Measurements from ENCODE around the gene EHD3. TPM values are rescaled to one million over a fixed set of nuclear protein-coding genes. Genes with fewer than 3 reads are reported as not detected.

The EHD3 gene
- total RNA-seq, 1 experiment from 2014 or later, result not detected

DNA sequence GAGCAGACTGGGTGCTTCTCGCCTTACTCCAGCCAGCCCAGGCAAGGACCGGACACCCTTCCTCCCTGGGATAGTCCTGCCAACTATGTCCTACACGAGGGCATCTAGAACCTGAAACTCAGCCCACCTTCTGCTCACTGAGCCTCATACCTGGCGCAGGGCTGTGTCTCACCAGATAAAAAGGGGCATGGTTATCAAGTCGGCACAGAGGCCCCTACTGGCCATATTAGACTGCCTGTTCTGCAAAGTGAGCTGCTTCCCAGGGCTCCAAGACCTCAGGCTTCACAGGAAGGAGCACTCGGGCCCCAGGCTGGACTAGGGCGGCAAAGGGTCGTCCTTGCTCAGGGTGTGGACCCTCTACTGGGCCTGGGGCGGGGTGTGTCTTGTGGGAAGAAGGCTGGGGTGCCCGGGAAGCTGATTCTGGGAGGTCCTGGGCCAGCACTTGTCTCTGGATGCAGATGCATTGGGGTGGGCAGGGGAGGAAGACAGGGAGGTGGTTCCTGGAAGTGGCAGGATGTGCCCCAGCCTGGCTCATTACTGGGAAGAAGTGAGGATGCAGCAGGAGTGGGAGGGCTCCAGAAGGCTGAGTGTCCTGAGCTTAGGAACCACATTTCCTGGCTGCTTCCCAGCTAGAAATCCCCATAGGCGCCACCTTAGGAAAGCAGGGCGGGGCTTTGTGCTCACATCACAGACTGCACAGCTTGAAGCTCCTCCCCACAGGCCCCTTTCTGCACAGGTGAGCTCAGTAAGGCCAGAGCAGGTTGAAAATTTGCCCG lies 19.6 kb downstream of the EHD3 start:
- Mint-ChIP-seq H3K36me3 (ENCODE audit: insufficient read depth, unreplicated experiment) (no peaks in the 10 kb centered on the region), H3K4me3 (ENCODE audit: unreplicated experiment) (no peak overlapping the region), H3K27me3 (ENCODE audit: insufficient read depth, unreplicated experiment) (no peaks in the 10 kb centered on the region), H3K27ac (ENCODE audit: unreplicated experiment) (no peak overlapping the region), H3K4me1 (ENCODE audit: low read depth, unreplicated experiment) (no peaks in the 10 kb centered on the region), H3K9me3 (ENCODE audit: unreplicated experiment) (no peaks in the 10 kb centered on the region)
- CTCF ChIA-PET, result interaction anchor here (1.0 kb wide), 1 partner anchor 81 kb away, joined by 3 read pairs; no protein-coding TSS in a partner anchor
- POLR2A ChIA-PET, result no interaction called here
- no peaks in the 10 kb centered on the region for H3K9me3 ChIP-seq
- TF ChIP-seq, protein P1, sequence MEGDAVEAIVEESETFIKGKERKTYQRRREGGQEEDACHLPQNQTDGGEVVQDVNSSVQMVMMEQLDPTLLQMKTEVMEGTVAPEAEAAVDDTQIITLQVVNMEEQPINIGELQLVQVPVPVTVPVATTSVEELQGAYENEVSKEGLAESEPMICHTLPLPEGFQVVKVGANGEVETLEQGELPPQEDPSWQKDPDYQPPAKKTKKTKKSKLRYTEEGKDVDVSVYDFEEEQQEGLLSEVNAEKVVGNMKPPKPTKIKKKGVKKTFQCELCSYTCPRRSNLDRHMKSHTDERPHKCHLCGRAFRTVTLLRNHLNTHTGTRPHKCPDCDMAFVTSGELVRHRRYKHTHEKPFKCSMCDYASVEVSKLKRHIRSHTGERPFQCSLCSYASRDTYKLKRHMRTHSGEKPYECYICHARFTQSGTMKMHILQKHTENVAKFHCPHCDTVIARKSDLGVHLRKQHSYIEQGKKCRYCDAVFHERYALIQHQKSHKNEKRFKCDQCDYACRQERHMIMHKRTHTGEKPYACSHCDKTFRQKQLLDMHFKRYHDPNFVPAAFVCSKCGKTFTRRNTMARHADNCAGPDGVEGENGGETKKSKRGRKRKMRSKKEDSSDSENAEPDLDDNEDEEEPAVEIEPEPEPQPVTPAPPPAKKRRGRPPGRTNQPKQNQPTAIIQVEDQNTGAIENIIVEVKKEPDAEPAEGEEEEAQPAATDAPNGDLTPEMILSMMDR (IDR thresholded peaks at IDR 0.05; ENCODE audit: insufficient read depth in 1 of 2, low read depth in 1 of 2, low read length in 1 of 2, severe bottlenecking in 1 of 2, unreplicated experiment in 1 of 2), result no peak
- H3K27me3 ChIP-seq (replicated peaks; ENCODE audit: control insufficient read depth, insufficient read depth, low read length), result no peaks in the 10 kb centered on the region
- no TSS peak for BruUV-seq (replicated peaks)
- H3K4me3 ChIP-seq (ENCODE audit: low read depth, low read length), result no peak overlapping the region
- H3K36me3 ChIP-seq (ENCODE audit: control insufficient read depth, insufficient read depth, low read length), result no peaks in the 10 kb centered on the region
- H3K4me1 ChIP-seq, result no peaks in the 10 kb centered on the region
- intact Hi-C loops (cut with micrococcal nuclease; ENCODE audit: unreplicated experiment), result no loop called here
- DNase-seq, result no peak

DNA sequence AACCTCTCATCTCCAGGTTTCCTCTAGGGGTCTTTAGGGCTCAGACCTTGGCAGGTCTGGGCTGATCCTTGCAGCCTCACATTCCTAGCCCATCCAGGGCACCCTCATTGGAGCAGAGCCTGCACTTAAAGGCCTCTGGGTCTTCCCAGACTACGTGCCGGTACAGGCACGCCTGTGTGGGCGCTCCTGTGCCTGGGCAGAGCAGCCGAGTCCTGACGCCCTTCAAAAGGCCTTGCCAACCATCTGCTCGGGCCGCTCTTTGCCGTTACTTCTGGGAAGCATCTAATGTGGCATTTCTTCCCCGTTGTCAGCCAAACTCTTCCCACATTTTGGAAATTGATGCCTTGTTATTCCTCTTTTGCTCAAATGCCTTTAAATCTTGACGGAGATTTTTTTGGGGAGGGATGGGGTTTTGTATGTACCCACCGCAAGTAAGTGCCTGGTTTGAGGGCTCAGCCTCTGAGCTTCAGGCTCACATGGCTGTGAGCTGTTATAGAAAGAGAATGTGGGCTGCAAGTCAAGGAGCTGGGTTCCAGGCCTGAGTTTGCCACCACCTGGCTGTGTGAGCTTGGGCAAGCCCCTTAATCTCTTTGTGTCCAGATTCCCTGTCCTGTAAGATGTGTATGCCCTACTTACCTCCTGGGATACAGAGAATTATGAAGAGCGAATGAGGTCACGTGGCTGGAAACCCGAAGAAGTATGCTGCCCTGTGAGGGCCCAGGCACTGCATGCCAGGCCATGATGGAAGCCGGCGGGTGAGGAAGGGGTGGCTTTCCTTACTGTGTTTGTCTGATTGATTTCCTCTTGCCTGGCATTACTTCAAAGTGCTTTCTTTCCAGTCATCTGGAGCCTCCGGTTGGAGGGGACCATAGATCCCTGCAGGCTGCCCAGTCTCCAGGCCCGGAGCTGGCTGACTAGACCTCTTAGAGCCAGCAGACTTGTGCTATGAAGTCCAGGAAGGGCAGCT lies 20.6 kb downstream of the EHD3 start:
- TF ChIP-seq, protein P1 (IDR thresholded peaks at IDR 0.05; ENCODE audit: insufficient read depth in 1 of 2, low read depth in 1 of 2, low read length in 1 of 2, severe bottlenecking in 1 of 2, unreplicated experiment in 1 of 2), result no peak
- Histone ChIP-seq H3K4me3 (ENCODE audit: low read depth, low read length) (no peak overlapping the region), H3K4me1 (no peaks in the 10 kb centered on the region), H3K36me3 (ENCODE audit: control insufficient read depth, insufficient read depth, low read length) (no peaks in the 10 kb centered on the region), H3K9me3 (no peaks in the 10 kb centered on the region), H3K27me3 (replicated peaks; ENCODE audit: control insufficient read depth, insufficient read depth, low read length) (no peaks in the 10 kb centered on the region)
- H3K4me3 Mint-ChIP-seq (ENCODE audit: unreplicated experiment), result no peak overlapping the region
- DNase-seq, result no peak
- intact Hi-C loops (cut with micrococcal nuclease; ENCODE audit: unreplicated experiment), result no loop called here
- no peaks in the 10 kb centered on the region for H3K9me3 Mint-ChIP-seq (ENCODE audit: unreplicated experiment)
- H3K36me3 Mint-ChIP-seq (ENCODE audit: insufficient read depth, unreplicated experiment), result no peaks in the 10 kb centered on the region
- CTCF ChIA-PET, result no interaction called here
- no peaks in the 10 kb centered on the region for H3K4me1 Mint-ChIP-seq (ENCODE audit: low read depth, unreplicated experiment)
- no peaks in the 10 kb centered on the region for H3K27me3 Mint-ChIP-seq (ENCODE audit: insufficient read depth, unreplicated experiment)
- POLR2A ChIA-PET, result no interaction called here
- BruUV-seq (replicated peaks), result no TSS peak
- H3K27ac Mint-ChIP-seq (ENCODE audit: unreplicated experiment), result no peak overlapping the region

DNA sequence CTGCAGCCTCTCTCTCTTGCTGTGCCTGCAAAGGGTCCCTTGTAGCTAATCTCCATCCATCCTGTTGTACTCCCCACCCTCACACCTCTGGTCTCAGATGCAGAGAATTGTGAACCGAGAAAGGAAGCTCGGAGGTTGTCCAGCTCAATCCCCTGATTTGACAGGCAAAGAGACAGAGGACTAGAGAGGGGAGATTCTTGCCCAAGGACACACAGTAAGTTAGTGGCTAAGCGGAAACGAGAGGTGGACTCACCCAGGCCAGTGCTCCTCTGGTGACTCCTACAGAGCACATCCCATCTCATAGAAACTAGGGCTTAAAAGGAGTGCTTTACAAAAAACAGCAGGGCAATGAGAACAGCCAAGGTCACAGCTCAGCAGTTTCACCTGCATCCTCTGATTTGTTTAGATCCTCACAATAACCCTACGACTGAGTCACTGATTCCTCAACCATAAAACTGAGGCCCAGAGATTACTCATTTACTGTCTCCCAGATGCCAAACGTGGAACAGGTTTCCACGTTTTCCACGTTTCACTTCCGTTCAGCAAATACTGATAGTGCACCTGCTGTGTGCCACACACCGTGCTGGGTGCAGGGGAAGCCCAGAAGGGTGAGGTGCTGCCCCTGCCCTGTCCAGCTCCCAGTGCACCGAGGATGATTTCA lies 22.1 kb downstream of the EHD3 start:
- TF ChIP-seq, protein P1 (IDR thresholded peaks at IDR 0.05; ENCODE audit: insufficient read depth in 1 of 2, low read depth in 1 of 2, low read length in 1 of 2, severe bottlenecking in 1 of 2, unreplicated experiment in 1 of 2), result no peak
- Histone ChIP-seq H3K36me3 (ENCODE audit: control insufficient read depth, insufficient read depth, low read length) (no peaks in the 10 kb centered on the region), H3K9me3 (peaks cover 1% of the 10 kb centered on the region; the same call in 1 of the 2 replicates), H3K4me1 (no peaks in the 10 kb centered on the region), H3K27me3 (replicated peaks; ENCODE audit: control insufficient read depth, insufficient read depth, low read length) (no peaks in the 10 kb centered on the region), H3K4me3 (ENCODE audit: low read depth, low read length) (no peak overlapping the region)
- DNase-seq, result no peak
- Mint-ChIP-seq H3K4me1 (ENCODE audit: low read depth, unreplicated experiment) (no peaks in the 10 kb centered on the region), H3K36me3 (ENCODE audit: insufficient read depth, unreplicated experiment) (no peaks in the 10 kb centered on the region), H3K4me3 (ENCODE audit: unreplicated experiment) (no peak overlapping the region), H3K27me3 (ENCODE audit: insufficient read depth, unreplicated experiment) (no peaks in the 10 kb centered on the region), H3K27ac (ENCODE audit: unreplicated experiment) (no peak overlapping the region), H3K9me3 (ENCODE audit: unreplicated experiment) (no peaks in the 10 kb centered on the region)
- ChIA-PET POLR2A (no interaction called here), CTCF (interaction anchor here (1.2 kb wide), 1 partner anchor 86 kb away, joined by 3 read pairs; no protein-coding TSS in a partner anchor)
- intact Hi-C loops (cut with micrococcal nuclease; ENCODE audit: unreplicated experiment), result no loop called here
- BruUV-seq (replicated peaks), result no TSS peak

Measured in Caco-2 (cell line).